ENCODE data around the gene NOC2L.

The NOC2L gene

GRCh38 chr1:913491-914130, 45.4 kb downstream of the NOC2L start:
- DNase-seq: no peak

- no peak for DNase-seq
Measured at GRCh38 chr1:912740-913301, 46.2 kb downstream of the NOC2L start.

GRCh38 chr1:911875-912739, 46.9 kb downstream of the NOC2L start:
- DNase-seq: no peak

- no peak for DNase-seq
Measured at GRCh38 chr1:910881-911721, 48.0 kb downstream of the NOC2L start.

- no peak for DNase-seq
Measured at GRCh38 chr1:910311-910880, 48.7 kb downstream of the NOC2L start.

- DNase-seq: no peak
Measured at GRCh38 chr1:909861-910310, 49.2 kb downstream of the NOC2L start.

GRCh38 chr1:908661-909060, 50.4 kb downstream of the NOC2L start:
- no peak for DNase-seq

- no peak for DNase-seq
Measured at GRCh38 chr1:907611-908451, 51.2 kb downstream of the NOC2L start.

GRCh38 chr1:906600-907420, 52.2 kb downstream of the NOC2L start:
- DNase-seq: no peak

- no peak for DNase-seq
Measured at GRCh38 chr1:905811-906599, 53.1 kb downstream of the NOC2L start.

GRCh38 chr1:905071-905749, 53.8 kb downstream of the NOC2L start:
- no peak for DNase-seq

- DNase-seq: peak; percentile 20 to 55
Measured at GRCh38 chr1:904310-904950, 54.6 kb downstream of the NOC2L start.

GRCh38 chr1:903721-904271, 55.3 kb downstream of the NOC2L start:
- DNase-seq: no peak

- no peak for DNase-seq
Measured at GRCh38 chr1:903305-903704, 55.8 kb downstream of the NOC2L start.

- no peak for DNase-seq
Measured at GRCh38 chr1:902802-903201, 56.3 kb downstream of the NOC2L start.

- no peak for DNase-seq
Measured at GRCh38 chr1:901108-901859, 57.8 kb downstream of the NOC2L start.

- no peak for DNase-seq
Measured at GRCh38 chr1:899636-900317, 59.3 kb downstream of the NOC2L start.
